IMR-90 (cell line): ENCODE results near the gene UST. TPM values are rescaled to one million over a fixed set of nuclear protein-coding genes. Genes with fewer than 3 reads are reported as not detected.
A peak's percentile ranks its signal among the peaks of the same experiment; 100 is the strongest.

ENCODE experiments used
- ATAC-seq: fragments of 200-7000 bp; cut with Tn5 transposase; 2 replicates; pipeline ENCODE4 v1.9.1; 2020; ENCODE audit warnings: low read depth, mild to moderate bottlenecking, moderate library complexity
- BruUV-seq: library from RNA; stranded (reverse); fragments of 400-500 nt; replicated peaks from 2 replicates; lab custom pipeline; 2021; lab: Mats Ljungman, UMichigan
- CTCF ChIA-PET: fragments of 300-600 bp; formaldehyde crosslinking; extraction: SDS; loops from one replicate; lab custom pipeline; 2021; ENCODE audit warnings: antibody characterized with exemption; lab: Yijun Ruan, JAX
- POLR2A ChIA-PET: fragments of 300-600 bp; sonication (Branson Sonifier 250); formaldehyde crosslinking; loops from one replicate; lab custom pipeline; 2022; ENCODE audit warnings: antibody characterized with exemption; ENCODE audit not compliant: unreplicated experiment; lab: Charles Lee
- DNase-seq: peaks from one replicate; pipeline ENCODE4 v3.0.0; 2013
- H2AFZ ChIP-seq: replicated peaks from 2 replicates; pipeline ENCODE3; 2013; ENCODE audit warnings: low read length, mild to moderate bottlenecking; ENCODE audit not compliant: poor library complexity
- H2AK5ac ChIP-seq: 2 replicates; pipeline ENCODE4 v1.6.1; 2013; ENCODE audit warnings: low read depth, low read length, inconsistent platforms
- H2AK9ac ChIP-seq: replicated peaks from 2 replicates; pipeline ENCODE3; 2013; ENCODE audit warnings: mild to moderate bottlenecking, low read depth, low read length, moderate library complexity; ENCODE audit not compliant: poor library complexity
- H2BK120ac ChIP-seq: 2 replicates; pipeline ENCODE4 v1.6.1; 2013; ENCODE audit warnings: low read depth, low read length, inconsistent platforms
- H2BK15ac ChIP-seq: 3 replicates; pipeline ENCODE4 v1.6.1; 2013; ENCODE audit warnings: low read depth, low read length, inconsistent platforms
- H2BK20ac ChIP-seq: 2 replicates; pipeline ENCODE4 v1.6.1; 2013; ENCODE audit warnings: low read depth, mild to moderate bottlenecking, inconsistent platforms, low read length, moderate library complexity
- H2BK5ac ChIP-seq: 2 replicates; pipeline ENCODE4 v1.6.1; 2013; ENCODE audit warnings: mild to moderate bottlenecking, low read depth, low read length, inconsistent platforms; ENCODE audit not compliant: poor library complexity, severe bottlenecking
- H3K14ac ChIP-seq: replicated peaks from 2 replicates; pipeline ENCODE4 v1.6.1; 2013; ENCODE audit warnings: low read depth, low read length, inconsistent platforms
- H3K18ac ChIP-seq: 2 replicates; pipeline ENCODE4 v1.6.1; 2013; ENCODE audit warnings: low read depth, low read length, control low read depth
- H3K23ac ChIP-seq: 2 replicates; pipeline ENCODE4 v1.6.1; 2013; ENCODE audit warnings: low read depth, low read length, inconsistent platforms
- H3K27ac ChIP-seq: 2 replicates; pipeline ENCODE4 v1.5.1; 2013; ENCODE audit warnings: mild to moderate bottlenecking, control low read depth, low read length; ENCODE audit not compliant: insufficient read depth
- H3K27me3 ChIP-seq: 2 replicates; pipeline ENCODE4 v1.6.1; 2013; ENCODE audit warnings: low read length; ENCODE audit not compliant: control insufficient read depth, insufficient read depth
- H3K36me3 ChIP-seq: 2 replicates; pipeline ENCODE4 v1.6.1; 2013; ENCODE audit warnings: low read length, mixed read lengths; ENCODE audit not compliant: control insufficient read depth, insufficient read depth
- H3K4ac ChIP-seq: 2 replicates; pipeline ENCODE4 v1.6.1; 2013; ENCODE audit warnings: low read depth, low read length, inconsistent platforms
- H3K4me1 ChIP-seq: 2 replicates; pipeline ENCODE4 v1.6.1; 2013; ENCODE audit warnings: low read length, mixed read lengths; ENCODE audit not compliant: control insufficient read depth, insufficient read depth
- H3K4me2 ChIP-seq: 2 replicates; pipeline ENCODE4 v1.6.1; 2013; ENCODE audit warnings: low read depth, mild to moderate bottlenecking, control low read depth, low read length, moderate library complexity
- H3K4me3 ChIP-seq: 2 replicates; pipeline ENCODE4 v1.5.1; 2013; ENCODE audit warnings: low read depth, mild to moderate bottlenecking, control low read depth, low read length, moderate library complexity; ENCODE audit not compliant: insufficient read depth
- H3K56ac ChIP-seq: 2 replicates; pipeline ENCODE4 v1.6.1; 2013; ENCODE audit warnings: low read length, inconsistent platforms; ENCODE audit not compliant: insufficient read depth; ENCODE audit errors: extremely low read depth
- H3K79me1 ChIP-seq, 2 experiments: 2 replicates each; pipeline ENCODE4 v1.6.1; 2013; ENCODE audit warnings: low read length in 2 of 2, inconsistent platforms in 1 of 2, low read depth in 1 of 2
- H3K9ac ChIP-seq: 2 replicates; pipeline ENCODE4 v1.6.1; 2013; ENCODE audit warnings: low read depth, low read length, control low read depth
- H3K9me1 ChIP-seq: 2 replicates; pipeline ENCODE4 v1.6.1; 2013; ENCODE audit warnings: low read length, inconsistent platforms; ENCODE audit not compliant: insufficient read depth
- H3K9me3 ChIP-seq: 2 replicates; pipeline ENCODE4 v1.6.1; 2013; ENCODE audit warnings: low read length; ENCODE audit not compliant: control insufficient read depth, insufficient read depth
- H4K20me1 ChIP-seq: 2 replicates; pipeline ENCODE4 v1.6.1; 2013; ENCODE audit warnings: low read length, inconsistent platforms; ENCODE audit not compliant: insufficient read depth
- H4K5ac ChIP-seq: 2 replicates; pipeline ENCODE4 v1.6.1; 2013; ENCODE audit warnings: mild to moderate bottlenecking, low read depth, low read length, control low read depth
- H4K8ac ChIP-seq, 2 experiments: 2 replicates each; pipeline ENCODE4 v1.6.1; 2013; ENCODE audit warnings: low read depth in 2 of 2, low read length in 2 of 2, control low read depth in 1 of 2, inconsistent platforms in 1 of 2
- H4K91ac ChIP-seq: 2 replicates; pipeline ENCODE4 v1.6.1; 2013; ENCODE audit warnings: low read depth, low read length, inconsistent platforms; ENCODE audit not compliant: insufficient read depth
- CEBPB ChIP-seq: IDR thresholded peaks from 2 replicates; pipeline ENCODE4 v1.6.1; 2012; ENCODE audit warnings: low read depth, low read length, improper control_type of control experiment
- CHD1 ChIP-seq: IDR thresholded peaks from 2 replicates; pipeline ENCODE4 v1.6.1; 2012; ENCODE audit warnings: low read depth, low read length, improper control_type of control experiment
- MAFK ChIP-seq: IDR thresholded peaks from 2 replicates; pipeline ENCODE4 v1.6.1; 2012; ENCODE audit warnings: low read depth, low read length, improper control_type of control experiment
- MAZ ChIP-seq: IDR thresholded peaks from 2 replicates; pipeline ENCODE4 v1.6.1; 2012; ENCODE audit warnings: low read depth, mild to moderate bottlenecking, low read length, improper control_type of control experiment, moderate library complexity, borderline replicate concordance
- MXI1 ChIP-seq: IDR thresholded peaks from 2 replicates; pipeline ENCODE4 v1.6.1; 2012; ENCODE audit warnings: low read depth, mild to moderate bottlenecking, low read length, moderate library complexity, borderline replicate concordance
- NFE2L2 ChIP-seq: fragments of 150-350 bp; IDR thresholded peaks from 2 replicates; pipeline ENCODE4 v1.6.1; 2016; ENCODE audit warnings: low read depth, mild to moderate bottlenecking, low read length
- POLR2A ChIP-seq: IDR thresholded peaks from 2 replicates; pipeline ENCODE4 v1.6.1; 2012; ENCODE audit warnings: mild to moderate bottlenecking, low read depth, low read length
- RCOR1 ChIP-seq: IDR thresholded peaks from 2 replicates; pipeline ENCODE4 v1.6.1; 2012; ENCODE audit warnings: mild to moderate bottlenecking, low read length, improper control_type of control experiment; ENCODE audit not compliant: insufficient replicate concordance
- RFX5 ChIP-seq: IDR thresholded peaks from 2 replicates; pipeline ENCODE4 v1.8.0; 2012; ENCODE audit warnings: low read depth, mild to moderate bottlenecking, low read length, moderate library complexity
- SMC3 ChIP-seq: fragments of 150-350 bp; IDR thresholded peaks from 2 replicates; pipeline ENCODE4 v1.6.1; 2016; ENCODE audit warnings: low read depth, mild to moderate bottlenecking, antibody characterized with exemption, low read length, moderate library complexity
- WGBS, 2 experiments: methylation state at CpG; one replicate each; pipeline versions ENCODE4 v1.1.5 to v1.1.7; 2013; ENCODE audit warnings: missing lambda C conversion rate in 2 of 2; ENCODE audit not compliant: insufficient read length in 1 of 2; ENCODE audit errors: extremely low coverage in 2 of 2; 5-methylcytosine and 5-hydroxymethylcytosine counted together
- dilution Hi-C: fragments of 300-500 bp; cut with HindIII; formaldehyde crosslinking; loops from one replicate; pipeline ENCODE4 v1.14.3; 2018; ENCODE audit warnings: low sequenced_read_pairs; ENCODE audit not compliant: unreplicated experiment
- in situ Hi-C: fragments of 300-500 bp; cut with MboI; formaldehyde crosslinking; loops from 3 replicates; pipeline ENCODE4 v1.14.3; 2019; ENCODE audit warnings: low sequenced_read_pairs, inconsistent platforms, mixed read lengths
- intact Hi-C: fragments of 100-400 bp; cut with micrococcal nuclease; formaldehyde crosslinking; loops from 2 replicates; pipeline ENCODE4 v1.10.0; 2022
- polyA plus RNA-seq, 3 experiments: library from polyadenylated mRNA; depleted of rRNA; stranded (reverse); fragments of >200 nt; gene quantifications; 2 replicates each; pipeline ENCODE4 v1.2.3, GENCODE V29; 2012; ENCODE audit warnings: low replicate concordance in 1 of 3
- total RNA-seq: library from RNA; depleted of rRNA; stranded (reverse); fragments of >200 nt; gene quantifications from 2 replicates; pipeline ENCODE4 v1.2.3, GENCODE V29; 2012
- TF ChIP-seq, protein P1 (sequence below): fragments of 150-350 bp; IDR thresholded peaks from 2 replicates; pipeline ENCODE4 v1.6.1; 2016; ENCODE audit warnings: low read depth, mild to moderate bottlenecking, low read length, moderate library complexity, borderline replicate concordance
- TF ChIP-seq, protein P2 (sequence below): conservative IDR thresholded peaks from 2 replicates; pipeline ENCODE4 v1.5.1; 2012; ENCODE audit warnings: mild to moderate bottlenecking, low read depth, low read length, improper control_type of control experiment
- TF ChIP-seq, protein P3 (sequence below): fragments of 150-350 bp; IDR thresholded peaks from 2 replicates; pipeline ENCODE4 v1.6.1; 2017; ENCODE audit warnings: mild to moderate bottlenecking, antibody characterized with exemption, low read length, low read depth

UST gene
- total and polyA plus RNA-seq, 2 of the 4 experiments (the other 2 are of a cell fraction): 7.7 to 13.8 TPM

DNA sequence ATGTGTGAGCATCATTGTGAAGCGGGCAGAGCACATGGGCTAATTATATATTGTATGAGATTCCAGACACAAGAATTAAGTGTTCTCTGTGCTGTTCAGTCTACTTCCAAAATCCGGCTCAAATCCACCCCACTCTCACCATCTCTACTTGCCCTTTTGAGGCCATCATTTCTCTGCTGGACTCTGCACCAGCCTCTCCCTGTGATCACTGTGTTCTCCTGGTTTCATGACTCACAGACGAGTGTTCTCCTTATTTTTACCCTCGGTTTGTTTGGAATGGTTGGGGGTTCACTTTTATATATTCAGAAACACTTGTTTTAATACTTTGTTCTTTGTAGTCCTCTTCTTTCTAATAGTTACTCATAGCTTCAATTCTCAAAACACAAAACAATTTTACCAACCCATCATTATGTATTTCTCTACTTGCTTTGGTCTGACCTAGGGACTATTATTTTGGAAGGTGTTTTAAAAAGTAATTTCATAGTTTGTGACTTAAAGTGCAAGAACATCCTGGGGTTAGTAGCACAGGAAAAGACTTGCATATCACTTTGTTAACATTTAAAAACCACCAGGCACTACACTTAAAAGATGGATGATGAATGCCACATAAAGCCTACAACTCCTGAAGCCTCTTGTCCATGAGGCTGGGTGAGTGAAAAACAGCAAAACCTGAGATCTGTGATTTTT is 82.7 kb downstream of the UST start:
- ATAC-seq: peak; percentile 51; the same call in 1 of the 2 replicates
- POLR2A ChIA-PET: no interaction called here
- Histone ChIP-seq H2AFZ (no peak overlapping the region), H4K5ac (no peak overlapping the region), H4K8ac (no peak overlapping the region), H3K36me3 (no peaks in the 10 kb centered on the region), H3K9ac (no peak overlapping the region), H2BK15ac (no peak overlapping the region), H3K4ac (no peak overlapping the region), H2BK120ac (no peak overlapping the region), H3K4me2 (no peak overlapping the region), H3K56ac (no peak overlapping the region), H2AK5ac (no peak overlapping the region), H4K20me1 (peaks cover 3% of the 10 kb centered on the region; the same call in 1 of the 2 replicates), H3K4me1 (peaks cover 6% of the 10 kb centered on the region), H3K9me1 (peaks cover 3% of the 10 kb centered on the region; the same call in 1 of the 2 replicates), H4K91ac (no peak overlapping the region), H3K4me3 (no peak overlapping the region), H3K79me1 (peaks cover 15 to 26% of the 10 kb centered on the region in 2 experiments; a peak in 3 of 4 replicates), H2BK20ac (no peak overlapping the region), H3K27ac (no peak overlapping the region), H2AK9ac (no peak overlapping the region), H3K23ac (no peak overlapping the region), H3K9me3 (no peaks in the 10 kb centered on the region), H2BK5ac (no peak overlapping the region), H3K14ac (no peak overlapping the region), H3K18ac (no peak overlapping the region), H3K27me3 (no peaks in the 10 kb centered on the region)
- no TSS peak for BruUV-seq
- intact Hi-C loops (loop anchor here (10.0 kb wide), 1 partner anchor 255 kb away; no protein-coding TSS in a partner anchor), dilution Hi-C loops (no loop called here), in situ Hi-C loops (no loop called here)
- CTCF ChIA-PET: interaction anchor here (0.6 kb wide), 1 partner anchor 44 kb away, joined by 4 read pairs; no protein-coding TSS in a partner anchor
- TF ChIP-seq POLR2A (no peak), NFE2L2 (no peak), RCOR1 (no peak), CEBPB (no peak), MXI1 (no peak), MAFK (no peak), SMC3 (no peak), RFX5 (no peak), MAZ (no peak), CHD1 (no peak)
- TF ChIP-seq, protein P1, sequence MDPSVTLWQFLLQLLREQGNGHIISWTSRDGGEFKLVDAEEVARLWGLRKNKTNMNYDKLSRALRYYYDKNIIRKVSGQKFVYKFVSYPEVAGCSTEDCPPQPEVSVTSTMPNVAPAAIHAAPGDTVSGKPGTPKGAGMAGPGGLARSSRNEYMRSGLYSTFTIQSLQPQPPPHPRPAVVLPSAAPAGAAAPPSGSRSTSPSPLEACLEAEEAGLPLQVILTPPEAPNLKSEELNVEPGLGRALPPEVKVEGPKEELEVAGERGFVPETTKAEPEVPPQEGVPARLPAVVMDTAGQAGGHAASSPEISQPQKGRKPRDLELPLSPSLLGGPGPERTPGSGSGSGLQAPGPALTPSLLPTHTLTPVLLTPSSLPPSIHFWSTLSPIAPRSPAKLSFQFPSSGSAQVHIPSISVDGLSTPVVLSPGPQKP: no peak
- TF ChIP-seq, protein P2, sequence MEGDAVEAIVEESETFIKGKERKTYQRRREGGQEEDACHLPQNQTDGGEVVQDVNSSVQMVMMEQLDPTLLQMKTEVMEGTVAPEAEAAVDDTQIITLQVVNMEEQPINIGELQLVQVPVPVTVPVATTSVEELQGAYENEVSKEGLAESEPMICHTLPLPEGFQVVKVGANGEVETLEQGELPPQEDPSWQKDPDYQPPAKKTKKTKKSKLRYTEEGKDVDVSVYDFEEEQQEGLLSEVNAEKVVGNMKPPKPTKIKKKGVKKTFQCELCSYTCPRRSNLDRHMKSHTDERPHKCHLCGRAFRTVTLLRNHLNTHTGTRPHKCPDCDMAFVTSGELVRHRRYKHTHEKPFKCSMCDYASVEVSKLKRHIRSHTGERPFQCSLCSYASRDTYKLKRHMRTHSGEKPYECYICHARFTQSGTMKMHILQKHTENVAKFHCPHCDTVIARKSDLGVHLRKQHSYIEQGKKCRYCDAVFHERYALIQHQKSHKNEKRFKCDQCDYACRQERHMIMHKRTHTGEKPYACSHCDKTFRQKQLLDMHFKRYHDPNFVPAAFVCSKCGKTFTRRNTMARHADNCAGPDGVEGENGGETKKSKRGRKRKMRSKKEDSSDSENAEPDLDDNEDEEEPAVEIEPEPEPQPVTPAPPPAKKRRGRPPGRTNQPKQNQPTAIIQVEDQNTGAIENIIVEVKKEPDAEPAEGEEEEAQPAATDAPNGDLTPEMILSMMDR: no peak
- TF ChIP-seq, protein P3, sequence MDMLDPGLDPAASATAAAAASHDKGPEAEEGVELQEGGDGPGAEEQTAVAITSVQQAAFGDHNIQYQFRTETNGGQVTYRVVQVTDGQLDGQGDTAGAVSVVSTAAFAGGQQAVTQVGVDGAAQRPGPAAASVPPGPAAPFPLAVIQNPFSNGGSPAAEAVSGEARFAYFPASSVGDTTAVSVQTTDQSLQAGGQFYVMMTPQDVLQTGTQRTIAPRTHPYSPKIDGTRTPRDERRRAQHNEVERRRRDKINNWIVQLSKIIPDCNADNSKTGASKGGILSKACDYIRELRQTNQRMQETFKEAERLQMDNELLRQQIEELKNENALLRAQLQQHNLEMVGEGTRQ: no peak
- WGBS, 2 experiments: no CpG with 5 or more reads among the region's 4 CpGs
- peak; percentile 28 for DNase-seq
